ENCODE measurements around the gene EPS15. TPM values are rescaled to one million over a fixed set of nuclear protein-coding genes. Genes with fewer than 3 reads are reported as not detected.

Gene EPS15
- total and polyA plus RNA-seq, 4 donors: 8.8 to 52.1 (median 19.1) TPM

GRCh38 chr1:51348147-51348527, 170.9 kb downstream of the EPS15 start:
- Histone ChIP-seq H3K4me1 (ENCODE audit: control insufficient read depth in 4 of 4, insufficient read depth in 4 of 4, low read length in 3 of 4) (peaks cover 0 to 8% (median 5%) of the 10 kb centered on the region in 4 donors), H3K27me3 (ENCODE audit: control insufficient read depth in 4 of 4, insufficient read depth in 4 of 4, low read length in 3 of 4) (peaks cover 0 to 4% (median 0%) of the 10 kb centered on the region in 4 donors), H3K36me3 (ENCODE audit: control insufficient read depth in 4 of 4, insufficient read depth in 3 of 4, low read depth in 1 of 4, low read length in 3 of 4) (no peaks in the 10 kb centered on the region), H3K27ac (ENCODE audit: low read depth in 1 of 2, low read length in 2 of 2) (no peak overlapping the region), H3K4me3 (ENCODE audit: low read depth in 1 of 3, low read length in 3 of 3) (no peak overlapping the region), H3K9me3 (ENCODE audit: control insufficient read depth in 4 of 4, low read length in 3 of 4) (no peaks in the 10 kb centered on the region), H3K9ac (ENCODE audit: low read depth in 1 of 2, low read length in 2 of 2) (no peak overlapping the region)
- no peak for TF ChIP-seq JUND (IDR thresholded peaks at IDR 0.05)
- TF ChIP-seq HNF4G (IDR thresholded peaks at IDR 0.05): no peak
- no peak for TF ChIP-seq GABPA (IDR thresholded peaks at IDR 0.05 in 1 of 2, conservative IDR thresholded peaks at IDR 0.05 in 1 of 2)
- no peak for TF ChIP-seq CTCF (IDR thresholded peaks at IDR 0.05; ENCODE audit: low read depth, low read length, missing input control)
- no peak for TF ChIP-seq SP1 (IDR thresholded peaks at IDR 0.05)
- no peak for TF ChIP-seq RXRA (IDR thresholded peaks at IDR 0.05)
- TF ChIP-seq HNF4A (conservative IDR thresholded peaks at IDR 0.05): no peak
- no peak for TF ChIP-seq NR2F2 (IDR thresholded peaks at IDR 0.05)
- TF ChIP-seq ATF3 (IDR thresholded peaks at IDR 0.05): no peak
- no peak for TF ChIP-seq YY1 (IDR thresholded peaks at IDR 0.05)
- no peak for TF ChIP-seq MAX (IDR thresholded peaks at IDR 0.05)
- no peak for TF ChIP-seq TAF1 (conservative IDR thresholded peaks at IDR 0.05)
- TF ChIP-seq RAD21 (IDR thresholded peaks at IDR 0.05): no peak
- TF ChIP-seq ZBTB33 (IDR thresholded peaks at IDR 0.05): no peak
- no peak for TF ChIP-seq REST (IDR thresholded peaks at IDR 0.05)
- TF ChIP-seq EGR1 (IDR thresholded peaks at IDR 0.05; ENCODE audit: low read depth in 2 of 2): no peak
- no peak for TF ChIP-seq FOXA1 (IDR thresholded peaks at IDR 0.05)
- TF ChIP-seq FOXA2 (IDR thresholded peaks at IDR 0.05): no peak
- no peak for DNase-seq (ENCODE audit: low spot score)

All from liver (tissue), 9 donors.